Measurements from ENCODE around the gene JAK1.

JAK1 gene

GRCh38 chr1:64887689-64888217, 78.6 kb downstream of the JAK1 start:
- DNase-seq: no peak

GRCh38 chr1:64886877-64887276, 79.5 kb downstream of the JAK1 start:
- DNase-seq: no peak

- DNase-seq: no peak
Observed at GRCh38 chr1:64885648-64886047, 80.7 kb downstream of the JAK1 start.

GRCh38 chr1:64884261-64885040, 81.9 kb downstream of the JAK1 start:
- no peak for DNase-seq

- no peak for DNase-seq
Observed at GRCh38 chr1:64882574-64883255, 83.6 kb downstream of the JAK1 start.

- no peak for DNase-seq
Observed at GRCh38 chr1:64881281-64881680, 85.1 kb downstream of the JAK1 start.

- DNase-seq: no peak
Observed at GRCh38 chr1:64880449-64880848, 85.9 kb downstream of the JAK1 start.

GRCh38 chr1:64878931-64879611, 87.3 kb downstream of the JAK1 start:
- DNase-seq: no peak

GRCh38 chr1:64878090-64878489, 88.3 kb downstream of the JAK1 start:
- DNase-seq: no peak

- DNase-seq: no peak
Observed at GRCh38 chr1:64877598-64877997, 88.8 kb downstream of the JAK1 start.

GRCh38 chr1:64877151-64877550, 89.2 kb downstream of the JAK1 start:
- DNase-seq: no peak

GRCh38 chr1:64875606-64876005, 90.7 kb downstream of the JAK1 start:
- DNase-seq: no peak

- no peak for DNase-seq
Observed at GRCh38 chr1:64875101-64875500, 91.2 kb downstream of the JAK1 start.

- no peak for DNase-seq
Observed at GRCh38 chr1:64874666-64875065, 91.7 kb downstream of the JAK1 start.

- DNase-seq: no peak
Observed at GRCh38 chr1:64873576-64873975, 92.8 kb downstream of the JAK1 start.

- DNase-seq: no peak
Observed at GRCh38 chr1:64872067-64872466, 94.3 kb downstream of the JAK1 start.

GRCh38 chr1:64871256-64871655, 95.1 kb downstream of the JAK1 start:
- DNase-seq: no peak

GRCh38 chr1:64867266-64867665, 99.1 kb downstream of the JAK1 start:
- DNase-seq: no peak

- no peak for DNase-seq
Observed at GRCh38 chr1:64866689-64867088, 99.7 kb downstream of the JAK1 start.

- no peak for DNase-seq
Observed at GRCh38 chr1:64865105-64865757, 101.1 kb downstream of the JAK1 start.

GRCh38 chr1:64864018-64864940, 102.1 kb downstream of the JAK1 start:
- no peak for DNase-seq

- DNase-seq: no peak
Observed at GRCh38 chr1:64861611-64862010, 104.7 kb downstream of the JAK1 start.
